Cardiac fibroblast (primary cell): Measurements from ENCODE around the gene NUDT15.

Experiments
- DNase-seq, 2 donors: peaks; one replicate each; pipeline versions ENCODE4 v3.0.0 to v3.0.0-alpha.2; 2010; ENCODE audit warnings: low read depth in 2 of 2
- H3K4me3 ChIP-seq, 2 donors: replicated peaks in 1 of 2; 1 replicate in 1 of 2; 2 replicates in 1 of 2; pipeline ENCODE4 v1.5.1; 2011; ENCODE audit warnings: low read depth in 2 of 2, low read length in 2 of 2, mild to moderate bottlenecking in 2 of 2, moderate library complexity in 1 of 2
- CTCF ChIP-seq: IDR thresholded peaks from one replicate; pipeline ENCODE4 v1.5.1; 2011; ENCODE audit warnings: low read depth, mild to moderate bottlenecking, low read length, inconsistent platforms

The NUDT15 gene

DNA sequence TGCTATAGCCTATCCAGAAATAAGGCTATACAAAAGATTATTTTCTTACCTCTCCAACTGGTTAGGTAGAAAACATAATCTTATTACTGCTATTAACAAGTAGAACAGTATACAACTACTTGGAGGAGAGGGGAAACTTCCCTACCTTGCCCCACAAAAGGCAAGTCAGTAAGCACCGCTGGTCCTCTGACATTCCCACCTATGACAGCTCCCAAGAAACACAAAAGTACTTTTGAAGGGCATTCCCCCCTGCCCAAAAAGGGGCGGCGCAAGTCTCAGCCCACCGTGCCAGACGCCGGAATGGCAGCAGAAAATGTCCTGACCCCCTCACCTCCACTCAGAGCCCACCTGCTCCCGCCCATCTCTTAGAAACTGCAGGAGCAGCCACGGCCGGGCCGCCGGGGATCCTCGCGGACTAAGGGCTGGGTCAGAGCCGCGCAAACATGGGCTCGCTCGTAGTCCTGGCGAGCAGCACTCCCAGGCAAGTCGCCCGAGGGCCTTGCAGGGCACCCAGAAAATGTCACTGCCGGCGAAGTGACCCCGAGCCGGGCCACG, 36.9 kb upstream of the NUDT15 start:
- no peak for TF ChIP-seq CTCF
- peak; percentile 7 to 22 for DNase-seq
- peak overlapping the region; percentile 100 for H3K4me3 ChIP-seq

DNA sequence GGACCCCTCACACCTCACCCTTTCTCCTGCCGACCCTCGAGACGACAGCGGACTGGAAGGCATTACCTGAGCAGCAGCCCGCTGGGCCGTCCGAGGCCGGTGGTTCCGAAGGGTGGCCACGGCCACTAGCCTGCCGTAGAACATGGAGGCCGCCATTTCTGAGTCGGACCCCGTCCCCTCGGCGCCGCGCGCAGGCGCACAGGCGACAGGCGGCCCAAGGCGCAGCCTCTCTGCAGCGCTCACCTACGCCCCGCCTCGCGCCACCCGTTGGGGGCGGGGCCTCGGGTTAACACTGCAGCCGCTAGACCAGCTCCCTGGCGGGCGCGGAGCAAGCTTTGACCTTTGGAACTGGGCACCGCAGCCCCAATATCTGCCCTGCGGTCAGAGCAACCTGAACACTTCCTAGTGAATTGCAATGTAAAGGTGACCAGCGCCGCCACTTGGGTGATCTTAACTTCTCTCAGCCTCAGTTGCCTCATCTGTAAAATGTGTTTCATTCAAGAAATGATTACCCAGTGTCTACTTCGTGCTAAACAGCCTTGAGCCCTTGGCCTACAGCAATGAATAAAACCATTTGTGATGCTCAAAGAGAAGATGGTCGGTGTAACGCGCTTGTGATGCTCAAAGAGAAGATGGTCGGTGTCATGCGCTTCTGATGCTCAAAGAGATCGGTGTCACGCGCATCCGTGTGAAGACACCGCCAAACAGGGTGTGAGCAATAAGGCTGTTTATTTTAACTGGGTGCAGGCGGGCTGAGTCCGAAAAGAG, 36.2 kb upstream of the NUDT15 start, which contains the start of gene SUCLA2:
SUCLA2 (minus strand) TSS at position 160 of the 768 bp plus-strand sequence; CDS start at position 156, 4 bp downstream.
- DNase-seq = peak; percentile 89 to 92
- TF ChIP-seq CTCF = no peak
- H3K4me3 ChIP-seq = peak within 1 kb of the TSS; percentile 100

DNA sequence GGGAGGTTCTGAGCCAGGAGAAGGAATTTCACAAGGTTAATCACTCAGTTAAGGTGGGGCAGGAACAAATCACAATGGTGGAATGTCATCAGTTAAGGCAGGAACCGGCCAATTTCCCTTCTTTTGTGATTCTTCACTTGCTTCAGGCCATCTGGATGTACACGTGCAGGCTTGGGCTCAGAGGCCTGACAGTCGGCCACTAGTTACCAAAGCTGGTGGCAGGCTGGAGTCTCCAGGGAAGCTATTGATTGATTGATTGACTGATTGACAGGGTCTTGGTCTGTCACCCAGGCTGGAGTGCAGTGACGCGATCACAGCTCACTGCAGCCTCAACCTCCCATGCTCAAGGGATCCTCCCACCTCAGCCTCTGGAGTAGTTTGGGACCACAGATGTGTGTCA, 35.5 kb upstream of the NUDT15 start:
- H3K4me3 ChIP-seq = peak overlapping the region in 1 of 2 donors; percentile 100

DNA sequence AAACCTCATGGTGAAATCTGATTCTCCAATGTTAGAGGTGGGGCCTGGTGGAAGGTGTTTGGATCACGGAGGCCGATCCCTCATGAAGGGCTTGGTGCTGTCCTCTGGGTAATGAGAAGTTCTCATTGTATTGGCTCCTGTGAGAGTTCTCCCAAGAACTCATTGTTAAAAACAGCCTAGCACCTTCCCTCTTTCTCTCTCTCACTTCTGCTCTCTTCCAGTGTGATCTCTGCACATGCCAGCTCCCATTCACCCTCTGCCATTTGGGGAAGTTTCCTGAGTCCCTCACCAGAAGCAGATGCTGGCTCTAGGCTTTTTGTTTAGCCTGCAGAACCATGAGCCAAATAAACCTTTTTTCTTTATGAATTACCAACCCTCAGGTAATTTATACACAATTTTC, 33.3 kb upstream of the NUDT15 start:
- H3K4me3 ChIP-seq = no peak overlapping the region
- no peak for TF ChIP-seq CTCF

More for the DNA sequence above, 35.5 kb upstream of the NUDT15 start:
- DNase-seq = peak in 1 of 2 donors; percentile 24

GRCh38 chr13:48006396-48006795, 31.1 kb upstream of the NUDT15 start:
- peak; percentile 8 to 37 for DNase-seq
- TF ChIP-seq CTCF = no peak
- no peak overlapping the region for H3K4me3 ChIP-seq

More for the DNA sequence above, 33.3 kb upstream of the NUDT15 start:
- DNase-seq = no peak

- peak; percentile 84 to 89 for DNase-seq
- no peak for TF ChIP-seq CTCF
- no peak overlapping the region for H3K4me3 ChIP-seq
Measured at GRCh38 chr13:48009284-48009683, 28.2 kb upstream of the NUDT15 start.

DNA sequence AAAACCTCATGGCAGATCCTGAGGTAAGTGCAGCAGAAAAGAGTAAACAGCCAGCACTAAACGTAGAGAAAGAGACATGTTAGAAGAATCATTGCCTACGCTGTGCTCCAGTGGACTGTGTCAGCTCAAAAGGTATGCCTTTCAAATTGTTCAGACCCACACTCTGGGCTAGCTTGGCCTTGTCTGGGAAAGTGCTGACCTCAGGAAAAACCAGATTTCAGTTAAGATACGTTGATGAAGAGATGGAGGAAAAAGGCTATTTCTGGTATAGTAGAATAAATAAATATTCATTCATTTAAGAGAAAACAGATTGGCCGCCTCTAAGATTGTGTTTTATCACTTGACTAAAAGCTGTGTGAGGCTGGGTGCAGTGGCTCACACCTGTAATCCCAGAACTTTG, 26.8 kb upstream of the NUDT15 start:
- no peak for DNase-seq
- TF ChIP-seq CTCF = no peak
- no peak overlapping the region for H3K4me3 ChIP-seq
